Measurements from ENCODE around the gene THAP4.

The THAP4 gene

DNA sequence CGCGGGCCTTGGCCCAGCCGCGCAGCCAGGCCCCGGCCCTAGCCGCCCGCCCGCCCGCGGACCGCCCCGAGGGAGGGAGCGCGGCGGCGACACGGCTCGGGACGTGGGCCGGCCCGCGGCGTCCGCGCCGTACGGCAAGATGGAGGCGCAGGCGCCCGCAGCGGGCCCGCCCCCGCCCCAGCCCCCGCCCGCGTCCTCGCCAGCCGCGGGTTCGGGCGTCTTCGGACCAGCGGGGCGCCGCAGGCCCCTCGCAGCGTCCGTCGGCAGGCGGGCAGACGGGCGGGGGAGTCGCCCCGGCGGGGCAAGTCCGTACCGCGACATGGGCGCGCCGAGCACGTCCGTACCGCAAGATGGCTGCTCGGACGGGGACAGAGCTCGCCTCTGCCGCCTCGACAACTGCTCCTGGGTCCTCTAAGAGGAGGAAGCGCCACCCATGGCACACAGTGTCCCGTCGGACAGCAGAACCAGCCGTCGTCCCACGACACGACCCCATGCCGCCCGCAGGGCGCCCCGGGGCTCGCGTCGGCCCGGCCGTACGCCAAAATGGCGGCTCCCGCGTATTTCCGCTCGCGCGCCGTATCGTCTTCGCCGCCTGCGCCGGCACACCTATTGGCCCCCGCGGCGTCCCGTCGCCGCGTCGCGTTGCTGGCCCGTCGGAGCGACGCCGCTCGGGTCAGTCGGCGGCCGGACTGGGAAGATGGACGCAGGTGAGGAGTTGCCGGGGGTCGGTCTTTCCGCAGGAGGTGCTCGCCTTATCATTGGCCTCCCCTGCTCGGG lies at the start of gene THAP4, which contains the start of gene ATG4B:
Gene THAP4, minus strand, starts transcription at position 141 of the 777 bp plus-strand sequence. CDS start 141 bp downstream, outside the sequence.
Gene ATG4B, plus strand, starts transcription at position 676 of the 777 bp plus-strand sequence. Its CDS starts 22 bp downstream, at position 698.
- peak; percentile 68 to 78 for DNase-seq

- no peak for DNase-seq
These were observed 49.3 kb upstream of the THAP4 start for GRCh38 chr2:241686324-241686649.

DNA sequence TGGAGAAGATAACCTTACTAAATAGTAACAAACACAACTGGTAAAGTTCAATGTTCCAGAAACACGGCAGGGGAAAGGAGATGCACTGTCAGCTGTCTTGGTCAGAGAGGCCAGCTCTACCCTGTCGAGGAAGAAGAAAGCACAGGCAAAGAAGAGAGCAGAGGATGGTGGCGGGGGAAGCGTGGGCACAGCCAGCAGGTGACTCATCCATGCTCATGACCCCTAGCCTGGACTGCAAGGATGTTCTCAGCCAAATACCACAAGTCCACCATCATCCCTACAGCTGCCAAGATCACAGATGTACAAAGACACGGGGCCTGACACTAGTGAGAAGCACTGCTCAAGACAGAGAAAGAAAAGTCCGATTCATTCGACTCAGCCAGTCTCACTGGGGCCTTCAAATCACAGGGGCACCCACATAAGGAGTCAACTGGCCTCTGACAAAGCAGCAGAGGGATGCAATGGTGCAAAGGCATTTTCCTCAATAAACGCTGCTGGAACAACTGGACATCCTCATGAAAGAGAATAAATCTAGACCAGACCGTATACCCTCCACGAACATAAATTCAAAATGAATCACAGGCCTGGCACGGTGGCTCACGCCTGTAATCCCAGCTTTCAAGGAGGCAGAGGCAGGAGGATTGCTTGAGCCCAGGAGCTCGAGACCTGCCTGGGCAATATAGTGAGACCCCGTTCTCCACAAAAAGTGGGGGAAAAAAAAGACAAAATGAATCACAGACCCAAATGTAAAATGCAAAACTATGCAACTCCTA lies 44.1 kb upstream of the THAP4 start:
- DNase-seq, result no peak

DNA sequence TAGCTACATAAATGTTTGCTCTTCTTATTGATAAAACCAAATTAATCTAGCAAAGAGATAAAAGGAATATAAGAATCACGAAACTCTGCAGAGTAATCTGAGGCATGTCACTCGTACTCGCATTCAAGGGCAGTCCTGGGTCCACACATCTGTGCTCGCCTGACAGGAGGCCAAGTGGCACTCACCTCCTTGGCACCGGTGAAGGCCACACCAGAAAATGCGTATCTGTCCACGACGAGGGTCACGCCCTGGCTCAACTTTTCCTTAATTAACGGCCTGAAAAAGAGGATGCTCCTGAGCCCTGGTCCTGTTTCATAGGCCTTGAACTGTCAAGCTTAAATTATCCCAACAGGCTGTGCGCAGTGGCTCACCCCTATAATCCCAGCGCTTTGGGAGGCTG lies 43.1 kb upstream of the THAP4 start:
- DNase-seq, result no peak

DNA sequence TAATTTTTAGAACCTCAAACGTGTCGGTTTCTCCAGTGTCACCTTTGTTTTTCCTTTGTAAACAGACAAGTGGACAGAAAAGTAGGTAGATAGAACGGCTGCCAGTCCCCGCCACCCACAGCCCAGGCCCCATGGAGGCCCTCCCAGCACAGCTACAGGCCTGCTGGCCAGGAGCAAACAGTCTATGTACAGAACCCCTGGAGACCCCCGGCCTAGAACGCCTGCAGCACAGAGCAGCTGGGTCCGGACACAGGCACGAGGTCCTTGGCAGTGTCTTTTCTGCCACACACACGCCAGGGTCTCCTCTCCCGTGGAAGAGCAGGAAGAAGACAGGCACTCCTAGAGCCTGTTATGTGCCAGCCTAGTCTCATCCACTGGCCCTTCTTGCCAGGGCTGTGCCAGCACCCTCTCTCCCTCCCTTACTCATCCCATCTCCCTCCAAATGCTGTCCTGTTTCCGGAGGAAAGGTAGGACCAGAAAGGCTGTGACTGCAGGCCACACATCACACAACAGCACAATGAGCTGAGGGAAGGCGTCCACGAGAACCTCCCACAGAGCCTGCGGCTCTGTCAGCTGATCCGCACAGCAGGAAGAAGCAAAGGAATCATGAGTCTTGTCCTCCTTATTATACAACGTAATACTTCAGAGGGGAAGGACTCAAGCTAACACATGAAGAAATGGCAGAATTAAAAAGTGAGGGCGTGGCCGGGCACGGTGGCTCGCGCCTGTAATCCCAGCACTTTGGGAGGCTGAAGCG lies 42.0 kb upstream of the THAP4 start:
- no peak for DNase-seq

DNA sequence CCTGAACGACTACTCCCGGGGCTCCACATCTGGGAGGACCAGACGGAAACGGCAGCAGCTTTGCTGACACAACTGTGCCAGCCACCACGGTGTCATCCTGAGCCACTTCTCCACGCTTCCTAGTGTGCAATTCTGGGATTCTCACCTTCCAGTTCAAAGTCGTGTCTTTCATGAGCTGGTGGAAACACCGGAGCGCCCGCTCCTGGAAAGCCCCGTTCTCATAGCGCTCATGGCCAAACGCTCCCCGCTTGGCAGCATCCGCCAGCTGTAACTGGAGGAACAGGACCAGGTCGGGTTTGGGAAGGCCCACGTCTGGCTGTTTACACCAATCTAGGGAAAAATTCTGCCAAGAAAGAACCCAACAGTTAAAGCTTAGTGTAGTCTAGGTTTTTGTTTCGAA lies 41.3 kb upstream of the THAP4 start:
- no peak for DNase-seq

DNA sequence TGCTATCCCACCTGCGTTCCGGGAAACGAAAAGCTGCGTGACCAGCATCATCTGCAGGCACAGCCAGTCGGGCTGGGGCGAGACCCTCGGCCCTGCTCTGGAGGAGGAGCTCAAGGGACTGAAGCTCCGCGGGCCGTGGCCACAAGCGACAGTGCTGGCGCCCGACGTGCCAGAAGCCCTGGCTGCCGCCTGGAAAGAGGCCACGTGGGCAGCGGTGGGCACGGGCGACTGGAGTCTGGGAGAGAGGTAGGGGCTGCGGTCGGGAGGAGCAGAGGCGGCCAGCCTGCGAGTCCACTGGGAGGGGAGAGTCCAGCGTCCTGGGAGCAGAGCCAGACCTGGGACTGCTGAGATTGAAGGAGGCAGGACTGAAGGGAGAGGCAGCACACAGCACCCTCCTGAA lies 40.4 kb upstream of the THAP4 start:
- DNase-seq, result no peak

DNA sequence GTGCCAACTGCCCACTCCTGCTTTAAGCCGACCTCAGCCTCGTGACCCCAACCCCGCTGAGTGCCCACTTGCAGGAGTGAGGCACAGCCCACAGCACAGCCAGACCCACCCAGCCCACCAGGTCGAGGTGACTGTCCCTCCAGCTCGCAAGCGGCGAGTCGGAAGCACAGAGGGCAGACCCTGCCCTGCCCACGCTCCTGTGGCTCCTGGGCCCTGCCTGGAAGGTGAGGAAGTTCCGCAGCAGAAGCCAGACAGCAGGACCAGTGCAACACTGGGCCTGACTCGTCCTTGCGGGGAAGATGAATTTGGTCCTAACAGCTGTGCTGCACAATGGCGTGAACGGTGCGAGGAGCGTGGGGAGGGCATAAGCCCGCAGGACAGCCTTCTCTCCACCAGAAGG lies 39.7 kb upstream of the THAP4 start:
- no peak for DNase-seq

DNA sequence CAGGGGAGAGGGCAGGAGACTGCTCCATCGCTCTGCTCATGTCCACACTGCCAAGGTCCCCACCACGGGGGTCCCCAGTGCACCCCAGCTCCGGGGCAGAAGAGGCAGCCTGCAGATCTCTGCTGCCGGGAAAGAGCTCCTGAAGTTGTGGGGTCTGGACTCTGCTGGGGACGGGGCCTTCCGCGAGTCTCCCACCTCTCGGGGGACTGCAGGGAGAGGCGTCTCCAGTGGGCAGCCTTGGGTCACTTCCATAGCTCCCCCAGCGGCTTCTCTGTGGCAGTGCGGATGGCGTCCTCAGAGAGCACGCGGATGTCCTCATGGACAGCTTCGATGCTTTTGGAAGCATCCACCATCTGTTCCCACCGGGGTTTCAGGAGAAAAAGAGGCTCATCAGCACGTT lies 38.9 kb upstream of the THAP4 start:
- DNase-seq, result no peak

GRCh38 chr2:241673797-241674725 lies 37.1 kb upstream of the THAP4 start:
- no peak for DNase-seq

DNA sequence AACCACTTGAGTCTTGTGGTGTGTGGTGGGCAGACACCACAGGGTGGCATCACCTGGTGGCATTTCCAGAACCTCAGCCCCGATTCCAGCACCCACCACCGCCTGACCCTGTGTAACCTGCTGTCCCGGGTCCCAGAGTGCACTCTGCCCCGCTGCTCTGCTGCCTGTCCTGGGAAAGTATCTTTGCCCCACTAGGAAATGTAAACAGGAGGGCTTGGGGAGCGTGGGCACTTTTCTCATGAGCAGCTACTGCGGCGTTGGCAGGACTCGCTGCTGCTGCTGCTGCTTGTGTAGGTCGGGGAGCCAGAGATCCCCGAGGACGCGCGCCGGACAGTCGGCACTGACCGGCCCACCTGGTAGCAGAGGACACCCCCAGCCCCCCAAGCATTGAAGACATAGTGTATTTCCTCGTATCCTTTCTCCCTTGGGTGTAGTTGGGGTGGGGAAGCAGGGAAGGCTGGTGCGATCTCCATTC lies 36.3 kb upstream of the THAP4 start:
- DNase-seq, result no peak

DNA sequence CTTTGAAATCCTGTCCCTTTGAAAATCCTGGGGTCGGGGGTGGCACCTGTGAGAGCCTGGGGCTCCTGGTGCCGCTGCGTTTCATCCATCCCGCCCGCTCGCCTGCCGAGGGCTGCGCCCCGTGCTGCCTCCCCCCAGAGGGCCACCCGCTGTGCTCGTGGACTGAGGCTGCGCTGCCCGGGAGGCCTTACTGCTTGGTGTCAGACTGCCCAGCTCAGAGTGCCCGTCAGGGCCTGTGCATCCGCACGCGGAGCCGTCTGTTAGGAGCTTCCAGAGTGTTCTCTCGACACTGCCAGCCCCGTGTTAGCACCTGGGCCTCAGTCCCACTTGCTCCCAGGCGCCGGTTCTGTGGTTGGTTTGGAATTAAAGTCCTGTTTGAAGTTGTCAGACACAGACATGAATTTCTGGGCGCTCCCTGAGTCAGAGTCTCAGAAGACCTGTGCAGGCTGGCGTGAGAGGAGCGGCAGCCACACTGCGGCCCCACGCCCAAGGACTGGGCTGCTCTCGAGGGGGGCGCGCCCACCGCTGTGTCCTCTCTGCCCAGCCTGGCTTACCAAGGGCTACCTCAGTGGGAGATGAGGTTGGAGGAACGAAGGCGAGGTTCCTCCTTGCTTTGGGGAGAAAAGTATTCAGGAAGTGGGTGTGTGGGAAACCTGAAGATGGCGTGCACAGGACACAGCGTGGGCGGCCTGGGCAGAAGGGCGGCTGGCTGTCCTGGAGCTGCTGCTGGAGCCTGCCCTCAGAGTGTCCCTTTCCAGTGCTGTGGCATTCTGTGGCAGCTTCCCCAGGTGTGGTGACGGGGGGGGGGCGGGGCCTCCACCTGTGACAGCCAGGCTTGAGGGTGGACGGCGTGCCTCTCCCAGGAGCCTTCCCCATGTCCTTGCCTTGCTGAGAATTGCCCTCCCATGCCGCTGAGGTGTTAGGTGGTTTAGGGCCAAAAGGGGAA lies 35.6 kb upstream of the THAP4 start:
- DNase-seq, result no peak

GRCh38 chr2:241671457-241672240 lies 34.7 kb upstream of the THAP4 start:
- DNase-seq, result no peak

DNA sequence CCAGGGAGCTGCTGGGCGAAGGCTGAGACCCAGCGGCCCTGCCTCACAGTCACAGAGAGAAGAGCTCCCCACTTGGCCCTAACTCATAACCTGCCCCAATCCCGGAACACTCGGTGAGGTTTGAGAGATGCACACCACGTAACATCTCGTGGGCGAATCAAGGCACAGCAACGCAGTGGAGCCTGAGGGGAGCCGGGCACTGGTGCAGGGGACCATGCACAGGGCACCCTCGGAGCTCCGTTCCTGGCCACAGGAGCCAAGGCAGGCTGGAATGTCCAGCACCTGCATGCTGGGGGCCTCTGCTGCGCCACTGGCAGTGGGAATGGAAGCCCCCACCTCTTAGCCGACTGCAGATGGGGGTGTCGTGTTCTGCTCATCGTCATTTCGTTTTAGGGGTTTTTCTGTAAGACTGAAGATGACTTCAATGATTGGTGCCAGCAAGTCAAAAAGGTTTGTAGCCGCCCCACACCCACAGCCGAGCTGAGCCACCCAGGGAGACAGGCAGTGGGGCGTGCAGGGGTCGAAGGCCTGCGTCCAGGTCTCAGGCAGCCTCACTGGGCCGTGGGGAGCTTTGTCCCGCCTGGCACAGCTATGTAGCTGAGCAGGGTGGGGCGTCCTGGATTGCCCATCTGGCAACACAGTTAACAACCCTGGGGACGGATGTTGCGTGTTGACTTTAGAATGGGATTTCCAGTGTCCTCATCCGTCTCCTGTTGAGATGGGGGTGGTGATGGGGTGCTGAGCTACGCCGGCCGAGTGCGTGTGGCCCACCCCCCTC lies 33.6 kb upstream of the THAP4 start:
- DNase-seq, result no peak

- DNase-seq, result no peak
These were observed 31.9 kb upstream of the THAP4 start for GRCh38 chr2:241668839-241669238.

GRCh38 chr2:241668354-241668753 lies 31.4 kb upstream of the THAP4 start:
- DNase-seq, result no peak

DNA sequence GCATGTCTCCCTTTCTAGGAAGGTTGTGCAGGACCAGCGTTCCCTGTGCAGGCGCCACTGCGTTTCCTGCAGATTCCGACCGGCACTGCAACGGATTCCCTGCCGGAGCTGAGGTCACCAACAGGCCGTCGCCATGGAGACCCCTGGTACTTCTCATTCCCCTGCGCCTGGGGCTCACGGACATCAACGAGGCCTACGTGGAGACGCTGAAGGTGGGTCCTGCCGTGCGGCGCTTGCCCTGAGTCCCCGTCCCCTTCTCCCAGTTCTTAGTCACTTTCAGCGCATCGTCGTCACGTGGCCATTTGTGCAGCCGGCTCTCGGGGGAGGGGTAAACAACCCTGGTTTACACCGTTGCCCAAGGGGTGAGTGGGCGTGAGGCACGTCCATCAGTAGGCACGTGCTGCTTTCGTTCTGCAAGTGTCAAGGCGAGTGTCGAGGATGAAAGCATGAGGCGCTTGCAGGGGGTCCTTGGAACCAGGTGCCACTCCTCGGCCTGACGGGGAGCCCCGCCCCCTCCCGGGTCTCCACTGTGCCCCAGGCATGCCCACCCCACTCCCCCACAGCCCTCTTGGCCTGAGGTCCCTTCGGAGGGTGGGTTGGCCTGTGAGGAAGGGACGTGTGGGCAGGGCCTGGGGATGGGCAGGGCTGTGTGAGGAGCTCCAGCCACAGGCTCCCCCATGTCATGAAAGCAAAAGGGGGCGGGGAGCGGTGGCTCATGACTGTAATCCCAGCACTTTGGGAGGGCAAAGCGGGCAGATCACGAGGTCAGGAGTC lies 29.9 kb upstream of the THAP4 start:
- no peak for DNase-seq

GRCh38 chr2:241665731-241666440 lies 28.9 kb upstream of the THAP4 start:
- DNase-seq, result no peak
